Glutamatergic neuron (in vitro differentiated cells): ENCODE data around the gene SLC25A34. TPM values are rescaled to one million over a fixed set of nuclear protein-coding genes. Genes with fewer than 3 reads are reported as not detected.

Source experiments
- DNase-seq: peaks from one replicate; pipeline ENCODE4 v3.0.0; 2022
- H3K27ac Mint-ChIP-seq: one replicate; pipeline ENCODE4 v1.8.0; 2020; ENCODE audit warnings: mild to moderate bottlenecking, mixed read lengths, inconsistent platforms; ENCODE audit not compliant: unreplicated experiment
- H3K27me3 Mint-ChIP-seq: one replicate; pipeline ENCODE4 v1.8.0; 2020; ENCODE audit warnings: mild to moderate bottlenecking, moderate library complexity, mixed read lengths, inconsistent platforms; ENCODE audit not compliant: unreplicated experiment
- H3K36me3 Mint-ChIP-seq: one replicate; pipeline ENCODE4 v1.8.0; 2020; ENCODE audit warnings: mild to moderate bottlenecking, mixed read lengths, inconsistent platforms; ENCODE audit not compliant: unreplicated experiment
- H3K4me1 Mint-ChIP-seq: one replicate; pipeline ENCODE4 v1.8.0; 2020; ENCODE audit warnings: mild to moderate bottlenecking, low read depth, mixed read lengths, inconsistent platforms; ENCODE audit not compliant: unreplicated experiment
- H3K4me3 Mint-ChIP-seq: one replicate; pipeline ENCODE4 v1.8.0; 2020; ENCODE audit warnings: mild to moderate bottlenecking, mixed read lengths, inconsistent platforms; ENCODE audit not compliant: unreplicated experiment
- H3K9me3 Mint-ChIP-seq: one replicate; pipeline ENCODE4 v1.8.0; 2020; ENCODE audit warnings: mild to moderate bottlenecking, moderate library complexity, mixed read lengths, inconsistent platforms; ENCODE audit not compliant: unreplicated experiment
- CTCF ChIP-seq: fragments of 200-600 bp; sonication (generic); IDR thresholded peaks from one replicate; pipeline ENCODE4 v1.5.0; 2021; ENCODE audit not compliant: partially characterized antibody, unreplicated experiment
- total RNA-seq: library from RNA; stranded (reverse); fragmentation: NEBNext Ultra II Directional; extraction: Animal tissue kit (Norgen Biotek cat#: 25700); gene quantifications from one replicate; pipeline ENCODE4 v1.2.1, GENCODE V29; 2021; ENCODE audit not compliant: unreplicated experiment

Gene SLC25A34
- total RNA-seq, 1 donor from 2014 or later = 4.1 TPM

- H3K27me3 Mint-ChIP-seq = peaks cover 10% of the 10 kb centered on the region
- peaks cover 4% of the 10 kb centered on the region for H3K4me1 Mint-ChIP-seq
- no peak within 1 kb of the TSS for H3K27ac Mint-ChIP-seq
- no peak within 1 kb of the TSS for H3K4me3 Mint-ChIP-seq
- DNase-seq = no peak
- TF ChIP-seq CTCF = no peak
- H3K36me3 Mint-ChIP-seq = no peaks in the 10 kb centered on the region
- H3K9me3 Mint-ChIP-seq = peaks cover 8% of the 10 kb centered on the region
These were observed 6.3 kb downstream of the SLC25A34 start, which contains the start of gene TMEM82 for GRCh38 chr1:15742339-15742801. TSS of gene TMEM82 (plus strand) at chr1:15742499. CDS start at chr1:15742560, 61 bp downstream.

- Mint-ChIP-seq H3K27ac (peak overlapping the region; percentile 28), H3K4me3 (no peak overlapping the region), H3K4me1 (peaks cover 7% of the 10 kb centered on the region), H3K9me3 (peaks cover 8% of the 10 kb centered on the region), H3K27me3 (peaks cover 8% of the 10 kb centered on the region), H3K36me3 (no peaks in the 10 kb centered on the region)
- no peak for TF ChIP-seq CTCF
- no peak for DNase-seq
These were observed 8.1 kb downstream of the SLC25A34 start for GRCh38 chr1:15744122-15744679.

GRCh38 chr1:15747378-15747777 is 11.3 kb downstream of the SLC25A34 start:
- Mint-ChIP-seq H3K36me3 (no peaks in the 10 kb centered on the region), H3K9me3 (peaks cover 7% of the 10 kb centered on the region), H3K27ac (no peak overlapping the region), H3K4me3 (no peak overlapping the region), H3K27me3 (peaks cover 7% of the 10 kb centered on the region), H3K4me1 (peaks cover 7% of the 10 kb centered on the region)
- DNase-seq = no peak
- no peak for TF ChIP-seq CTCF

- H3K9me3 Mint-ChIP-seq = peaks cover 7% of the 10 kb centered on the region
- peaks cover 8% of the 10 kb centered on the region for H3K27me3 Mint-ChIP-seq
- H3K36me3 Mint-ChIP-seq = no peaks in the 10 kb centered on the region
- H3K27ac Mint-ChIP-seq = no peak overlapping the region
- peak; percentile 59 for DNase-seq
- no peak overlapping the region for H3K4me3 Mint-ChIP-seq
- TF ChIP-seq CTCF = no peak
- peaks cover 7% of the 10 kb centered on the region for H3K4me1 Mint-ChIP-seq
These were observed 12.2 kb downstream of the SLC25A34 start for GRCh38 chr1:15748264-15748663.

- H3K27me3 Mint-ChIP-seq = peaks cover 9% of the 10 kb centered on the region
- H3K27ac Mint-ChIP-seq = no peak overlapping the region
- H3K4me3 Mint-ChIP-seq = no peak overlapping the region
- no peak for DNase-seq
- no peak for TF ChIP-seq CTCF
- H3K9me3 Mint-ChIP-seq = peaks cover 7% of the 10 kb centered on the region
- H3K36me3 Mint-ChIP-seq = no peaks in the 10 kb centered on the region
- H3K4me1 Mint-ChIP-seq = peaks cover 7% of the 10 kb centered on the region
These were observed 12.8 kb downstream of the SLC25A34 start for GRCh38 chr1:15748690-15749398.
